Measurements from ENCODE around the gene ENDOG. TPM values are rescaled to one million over a fixed set of nuclear protein-coding genes. Genes with fewer than 3 reads are reported as not detected.

The ENDOG gene
- 10.1 and 16.2 TPM in 2 replicates for total RNA-seq

DNA sequence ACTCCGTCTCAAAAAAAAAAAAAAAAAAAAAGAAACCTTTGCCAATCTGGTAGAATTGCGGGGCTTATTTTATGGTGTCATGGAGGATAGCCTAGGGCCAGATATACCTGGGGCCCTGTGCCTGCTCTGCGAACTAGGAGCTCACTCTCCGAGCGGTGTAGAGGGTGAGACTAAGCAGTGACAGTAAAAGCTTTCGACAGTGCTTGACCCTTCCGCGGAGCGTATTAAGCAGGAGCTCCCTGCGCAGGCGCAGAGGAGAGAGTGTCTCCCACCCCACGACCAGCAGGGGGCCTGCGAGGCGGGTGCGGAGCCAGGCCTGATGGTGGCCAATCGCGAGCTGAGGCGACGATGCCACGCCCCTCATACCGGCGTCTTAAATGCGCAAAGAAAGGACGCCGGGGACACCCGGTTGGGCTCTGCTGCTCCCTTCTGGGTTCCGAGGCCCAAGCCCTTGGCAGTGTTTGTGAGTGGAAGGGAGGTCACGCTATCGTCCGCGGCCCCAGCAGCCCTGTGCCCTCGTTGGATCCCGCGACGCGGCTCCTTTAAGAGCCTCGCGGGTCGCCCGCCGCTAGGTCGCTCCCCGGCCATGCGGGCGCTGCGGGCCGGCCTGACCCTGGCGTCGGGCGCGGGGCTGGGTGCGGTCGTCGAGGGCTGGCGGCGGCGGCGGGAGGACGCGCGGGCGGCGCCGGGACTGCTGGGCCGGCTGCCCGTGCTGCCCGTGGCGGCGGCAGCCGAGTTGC is at the start of gene ENDOG:
ENDOG (plus strand) TSS at position 402 of the 740 bp plus-strand sequence; CDS start at position 587, 185 bp downstream.

DNA sequence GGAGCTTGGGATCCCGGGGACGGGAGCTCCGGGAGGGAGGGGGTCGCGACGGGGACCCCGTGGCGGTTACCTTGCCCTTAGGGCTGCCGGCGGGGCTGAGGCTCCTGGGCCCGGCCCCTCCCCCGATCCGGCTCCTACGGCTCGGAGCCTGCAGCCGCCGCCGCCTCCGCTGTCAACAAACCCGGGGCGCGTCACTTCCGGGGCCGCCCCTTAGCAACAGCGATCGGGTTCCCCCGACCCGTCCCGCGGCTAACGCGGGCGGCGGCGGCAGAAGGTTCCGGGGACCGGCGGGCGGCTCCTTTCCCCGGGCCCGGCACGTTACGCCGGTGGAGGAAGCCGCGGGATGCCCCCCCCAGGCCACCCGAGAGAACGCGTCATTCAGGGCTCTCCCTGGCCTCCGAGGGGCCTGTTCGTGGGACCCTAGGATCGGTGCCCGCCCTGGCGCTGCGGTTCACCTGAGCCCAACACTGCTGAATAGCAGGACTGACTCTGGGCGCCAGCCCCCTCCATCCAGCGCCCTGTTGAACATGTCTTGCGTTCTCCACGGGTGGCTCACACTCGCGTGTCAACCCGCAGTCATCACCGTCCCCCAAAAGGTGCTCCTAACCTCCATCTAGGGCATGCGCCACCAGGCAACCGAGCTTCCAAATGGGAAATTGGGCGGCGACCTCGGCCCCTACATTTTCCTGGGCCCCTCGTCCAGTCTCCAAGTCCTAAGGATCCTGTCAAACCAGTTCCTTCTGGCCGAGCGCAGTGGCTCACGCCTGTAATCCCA is 46.4 kb upstream of the ENDOG start, which contains the start of gene ZER1:
ZER1 (minus strand) TSS at position 183 of the 775 bp plus-strand sequence. CDS start 16,362 bp downstream, outside the sequence.

DNA sequence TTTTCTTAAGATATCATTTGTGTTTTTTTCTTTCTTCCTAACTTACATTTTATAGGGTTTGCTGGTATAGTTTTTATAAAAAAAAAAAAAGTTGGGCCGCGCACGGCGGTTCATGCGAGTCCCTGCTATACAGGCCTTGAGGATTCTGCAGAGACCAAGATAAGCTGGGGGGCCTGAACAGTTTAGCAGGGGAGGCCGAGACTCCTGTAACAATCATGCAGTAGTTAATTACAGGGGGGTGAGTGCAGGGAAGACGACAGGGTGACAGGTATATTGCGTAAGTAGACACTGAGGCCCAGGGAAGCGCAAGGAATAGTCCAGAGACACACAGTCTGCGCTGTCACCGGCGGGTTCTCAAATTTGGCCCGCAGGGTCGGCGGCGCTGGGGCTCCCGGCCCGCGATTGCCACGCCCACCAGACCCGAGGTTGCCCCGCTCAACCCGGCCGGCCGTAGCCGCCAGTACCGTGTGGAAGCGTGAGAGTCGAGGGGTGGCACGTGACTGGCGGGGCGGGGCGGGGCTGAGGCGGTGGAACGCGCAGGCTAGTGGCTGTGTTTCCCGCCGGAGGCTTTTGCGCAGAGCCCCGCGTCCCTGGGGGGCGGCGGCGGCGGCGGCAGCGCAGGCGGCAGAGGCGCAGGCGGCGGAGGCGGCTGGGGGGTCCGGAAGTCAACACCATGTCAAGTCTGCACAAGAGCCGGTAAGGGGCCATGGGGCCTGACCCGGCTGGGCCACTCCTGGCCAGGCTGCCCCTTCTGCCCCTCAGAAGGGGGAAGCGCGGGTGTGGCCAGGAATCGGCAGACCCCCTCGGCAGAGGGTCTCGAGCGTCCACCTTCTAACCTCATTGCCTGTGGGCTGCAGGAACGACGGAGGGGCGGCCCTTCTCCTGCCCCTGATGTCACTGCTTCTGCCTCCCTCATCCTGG is 31.4 kb upstream of the ENDOG start, which contains the start of gene TBC1D13:
TBC1D13 (plus strand) TSS at position 573 of the 921 bp plus-strand sequence; CDS start at position 674, 101 bp downstream.

DNA sequence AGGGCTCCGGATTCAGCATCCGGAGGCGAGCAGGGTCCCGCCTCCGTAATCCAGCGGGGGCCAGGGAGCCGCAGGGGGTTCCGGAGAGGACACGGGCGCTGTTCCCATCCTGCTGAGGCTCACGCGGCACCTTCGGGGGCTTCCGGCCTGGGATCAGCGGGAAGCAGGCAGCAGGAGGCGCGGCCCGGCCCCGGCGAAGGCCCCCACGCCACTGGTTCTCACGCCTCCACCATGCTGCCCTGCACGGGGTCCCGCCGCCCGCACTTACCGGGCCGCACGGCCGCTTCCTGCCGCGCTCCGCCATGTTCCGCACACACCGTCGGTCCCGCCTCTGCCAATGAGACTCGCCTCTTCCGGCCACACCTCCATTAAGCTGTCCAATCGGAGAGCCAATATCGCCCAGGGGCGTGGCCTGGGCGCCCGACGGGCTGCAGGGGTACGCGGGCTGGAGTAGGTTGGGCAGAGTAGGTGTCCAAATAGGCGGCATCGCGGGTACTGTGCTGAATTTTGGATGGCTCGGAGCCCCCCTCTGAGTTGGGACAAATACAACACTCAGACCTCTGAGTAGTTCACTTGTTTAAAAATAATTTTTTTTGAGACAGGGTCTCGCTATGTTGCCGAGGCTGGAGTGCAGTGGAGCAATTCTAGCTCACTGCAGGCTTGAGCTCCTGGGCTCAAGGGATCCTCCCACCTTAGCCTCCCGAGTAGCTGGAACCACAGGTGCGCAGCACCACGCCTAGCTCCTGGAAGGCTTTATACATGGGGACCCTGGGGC is 11.4 kb downstream of the ENDOG start, which contains the start of gene SPOUT1:
SPOUT1 (minus strand) TSS at position 318 of the 775 bp plus-strand sequence; CDS start at position 304, 14 bp downstream.

Other genes with a start within 250 kb of the ENDOG start
- 20.9 and 40.7 TPM in 2 replicates for gene DYNC2I2, start 161.7 kb upstream of the ENDOG start, total RNA-seq
- 182 and 183 TPM in 2 replicates for gene SET, start 129.3 kb upstream of the ENDOG start, total RNA-seq
- 0.65 and 9.7 TPM in 2 replicates for gene PKN3, start 116.0 kb upstream of the ENDOG start, total RNA-seq
- 39.0 and 44.4 TPM in 2 replicates for gene ZDHHC12, start 94.4 kb upstream of the ENDOG start, total RNA-seq
- 23.7 and 46.9 TPM in 2 replicates for gene ZER1, start 46.6 kb upstream of the ENDOG start, total RNA-seq
- gene TBC1D13, start 31.2 kb upstream of the ENDOG start, total RNA-seq, result 14.3 and 30.7 TPM in 2 replicates
- 17.2 and 40.4 TPM in 2 replicates for gene SPOUT1, start 11.3 kb downstream of the ENDOG start, total RNA-seq
- gene KYAT1, start 63.5 kb downstream of the ENDOG start, total RNA-seq, result 2.9 and 5.2 TPM in 2 replicates
- gene LRRC8A, start 63.6 kb downstream of the ENDOG start, total RNA-seq, result 41.9 and 45.4 TPM in 2 replicates
- gene PHYHD1, start 102.5 kb downstream of the ENDOG start, total RNA-seq, result 16.2 and 22.2 TPM in 2 replicates
- 28.3 and 29.3 TPM in 2 replicates for gene DOLK, start 129.1 kb downstream of the ENDOG start, total RNA-seq
- gene NUP188, start 129.2 kb downstream of the ENDOG start, total RNA-seq, result 26.5 and 33.2 TPM in 2 replicates
- gene SH3GLB2, start 209.8 kb downstream of the ENDOG start, total RNA-seq, result 32.7 and 36.5 TPM in 2 replicates
- 16.6 and 31.9 TPM in 2 replicates for gene MIGA2, start 218.1 kb downstream of the ENDOG start, total RNA-seq